GM18867 (cell line): ENCODE results near the gene POLR3H.

Source experiments
- ATAC-seq: cut with Tn5 transposase; IDR thresholded peaks from one replicate; pipeline ENCODE4 v1.9.1; 2021; ENCODE audit warnings: mild to moderate bottlenecking, moderate library complexity; ENCODE audit not compliant: unreplicated experiment

POLR3H gene

GRCh38 chr22:41522813-41523212 lies 21.5 kb downstream of the POLR3H start:
- no peak for ATAC-seq

GRCh38 chr22:41521126-41521525 lies 23.1 kb downstream of the POLR3H start:
- no peak for ATAC-seq

DNA sequence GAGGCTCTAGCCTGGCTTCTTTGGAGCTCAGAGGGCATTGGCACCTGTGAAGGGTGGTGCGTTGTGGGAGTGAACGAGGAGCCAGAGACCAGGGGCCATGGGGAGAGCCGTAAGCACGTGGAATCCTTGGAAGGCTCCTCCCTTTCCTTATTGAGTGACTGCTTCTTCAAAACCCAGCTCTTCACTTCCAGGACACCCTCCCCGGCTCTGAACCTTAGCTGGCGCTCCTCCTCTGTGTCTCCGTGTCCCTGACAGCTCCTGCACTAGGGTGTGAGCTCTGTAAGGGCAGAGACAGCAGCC lies 26.3 kb downstream of the POLR3H start:
- ATAC-seq, result no peak

GRCh38 chr22:41517172-41518047 lies 26.9 kb downstream of the POLR3H start:
- ATAC-seq, result no peak

DNA sequence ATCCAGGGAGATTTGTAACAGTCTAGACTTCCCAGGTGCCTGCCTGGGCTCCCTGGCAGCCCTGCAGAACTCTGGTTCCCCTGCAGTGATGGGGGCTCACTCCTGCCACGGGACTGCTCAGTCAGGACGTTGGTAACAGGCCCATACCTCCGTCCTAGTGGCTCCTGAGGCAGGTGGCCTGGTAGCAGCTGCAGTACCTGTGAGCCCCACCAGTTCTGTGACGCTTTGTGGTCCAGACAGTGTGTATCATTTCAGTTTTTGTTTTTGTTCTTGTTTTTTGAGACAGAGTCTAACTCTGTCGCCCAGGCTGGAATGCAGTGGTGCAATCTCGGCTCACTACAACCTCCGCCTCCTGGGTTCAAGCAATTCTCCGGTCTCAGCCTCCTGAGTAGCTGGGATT lies 27.8 kb downstream of the POLR3H start:
- ATAC-seq, result no peak

- ATAC-seq, result no peak
Measured at GRCh38 chr22:41513391-41513790, 30.9 kb downstream of the POLR3H start.

- no peak for ATAC-seq
Measured at GRCh38 chr22:41512421-41513194, 31.7 kb downstream of the POLR3H start.

GRCh38 chr22:41511521-41511968 lies 32.7 kb downstream of the POLR3H start:
- no peak for ATAC-seq

DNA sequence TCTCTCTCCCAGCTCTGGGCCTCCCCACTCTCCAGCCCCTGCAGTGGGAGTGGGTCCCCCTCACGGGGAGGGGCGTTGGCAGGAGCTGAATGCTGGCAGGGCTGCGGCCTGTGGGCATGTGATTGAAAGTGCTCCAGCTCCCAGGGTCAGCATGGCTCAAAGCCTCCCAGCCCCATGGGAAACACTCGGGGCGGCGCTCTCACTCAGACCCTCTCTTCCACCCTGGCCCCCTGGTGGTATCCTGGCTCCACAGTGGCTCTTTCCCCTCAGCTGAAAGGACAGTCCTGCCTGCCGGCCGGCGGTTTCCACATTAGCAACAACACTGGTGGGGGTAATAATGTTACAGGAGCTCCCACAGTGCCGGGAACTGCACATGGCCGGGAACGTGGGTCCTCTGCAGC lies 35.5 kb downstream of the POLR3H start:
- ATAC-seq, result no peak

DNA sequence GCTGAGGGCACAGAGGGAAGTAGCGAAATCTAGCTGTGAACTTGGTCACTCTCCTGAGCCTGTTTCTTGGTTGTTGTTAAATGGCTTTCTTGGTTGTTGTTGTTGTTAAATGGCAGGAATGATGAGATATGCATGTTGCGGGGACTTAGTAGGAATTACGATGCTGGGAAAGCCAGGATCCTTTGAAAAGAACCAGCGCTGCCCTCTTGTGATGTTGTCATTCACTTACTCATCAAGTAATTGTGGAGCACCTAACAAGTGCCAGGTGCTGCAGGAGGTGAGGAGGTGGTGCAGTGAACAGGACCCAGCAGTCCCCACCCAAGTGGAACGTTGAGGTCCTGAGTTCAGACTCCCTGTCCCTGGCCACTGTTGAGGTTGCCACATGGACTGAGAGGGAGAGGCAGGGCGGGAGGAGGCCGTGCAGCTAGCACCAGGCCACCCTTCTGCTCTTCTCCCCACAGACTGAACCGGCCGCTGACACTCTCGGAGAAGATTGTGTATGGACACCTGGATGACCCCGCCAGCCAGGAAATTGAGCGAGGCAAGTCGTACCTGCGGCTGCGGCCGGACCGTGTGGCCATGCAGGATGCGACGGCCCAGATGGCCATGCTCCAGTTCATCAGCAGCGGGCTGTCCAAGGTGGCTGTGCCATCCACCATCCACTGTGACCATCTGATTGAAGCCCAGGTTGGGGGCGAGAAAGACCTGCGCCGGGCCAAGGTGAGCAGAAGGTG lies 36.8 kb downstream of the POLR3H start:
- ATAC-seq, result no peak

DNA sequence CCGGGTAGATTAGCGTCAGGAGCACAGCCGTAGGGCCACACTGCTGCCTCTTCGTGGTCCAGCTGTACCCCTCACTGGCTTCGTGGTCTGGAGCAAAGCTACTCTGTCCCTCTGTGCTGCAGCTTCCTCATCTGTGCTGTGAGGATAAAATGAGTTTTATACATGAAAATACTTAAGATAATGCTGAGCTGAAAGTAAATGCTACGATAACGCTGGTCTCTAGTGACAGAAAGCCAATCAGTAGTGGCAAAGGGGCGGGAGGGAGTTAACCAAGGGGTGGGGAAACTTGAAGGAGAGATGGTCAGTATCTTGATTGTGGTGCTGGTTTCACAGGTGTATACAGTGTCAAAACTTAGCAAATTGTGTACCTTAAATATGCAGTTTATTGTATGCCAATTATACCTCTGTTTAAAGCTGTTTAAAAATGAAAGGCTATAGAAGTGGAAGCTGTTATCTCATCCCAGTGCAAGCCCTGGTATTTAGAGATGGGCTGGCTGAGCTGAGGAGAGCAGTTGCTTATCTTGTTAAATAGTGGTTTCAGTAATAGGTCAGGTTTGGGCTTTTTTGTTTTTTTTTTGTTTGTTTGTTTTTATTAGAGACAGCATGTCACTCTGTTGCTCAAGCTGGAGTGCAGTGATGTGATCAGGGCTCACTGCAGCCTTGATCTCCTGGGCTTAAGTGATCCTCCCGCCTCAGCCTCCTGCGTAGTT lies 38.6 kb downstream of the POLR3H start:
- no peak for ATAC-seq

GRCh38 chr22:41504816-41505215 lies 39.5 kb downstream of the POLR3H start:
- no peak for ATAC-seq

DNA sequence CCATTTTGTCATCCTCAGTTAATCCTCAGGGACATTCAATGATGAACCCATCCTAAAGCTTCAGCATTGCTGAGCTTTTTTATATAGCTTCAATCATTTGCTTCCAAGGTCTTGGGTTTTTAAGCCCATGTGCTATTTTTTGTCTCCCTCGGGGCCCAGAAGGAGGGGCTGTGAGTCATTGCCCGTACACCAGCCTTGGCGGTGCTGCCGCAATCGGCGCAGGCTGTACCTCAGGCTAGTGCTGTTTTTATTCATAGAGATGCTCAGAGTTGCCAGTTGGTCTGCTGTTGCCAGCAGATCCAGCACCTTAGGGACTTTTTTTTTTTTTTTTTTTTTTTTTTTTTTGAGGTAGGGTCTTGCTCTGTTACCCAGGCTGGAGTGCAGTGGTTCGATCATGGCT lies 39.9 kb downstream of the POLR3H start:
- ATAC-seq, result no peak

GRCh38 chr22:41501209-41501608 lies 43.1 kb downstream of the POLR3H start:
- ATAC-seq, result no peak

DNA sequence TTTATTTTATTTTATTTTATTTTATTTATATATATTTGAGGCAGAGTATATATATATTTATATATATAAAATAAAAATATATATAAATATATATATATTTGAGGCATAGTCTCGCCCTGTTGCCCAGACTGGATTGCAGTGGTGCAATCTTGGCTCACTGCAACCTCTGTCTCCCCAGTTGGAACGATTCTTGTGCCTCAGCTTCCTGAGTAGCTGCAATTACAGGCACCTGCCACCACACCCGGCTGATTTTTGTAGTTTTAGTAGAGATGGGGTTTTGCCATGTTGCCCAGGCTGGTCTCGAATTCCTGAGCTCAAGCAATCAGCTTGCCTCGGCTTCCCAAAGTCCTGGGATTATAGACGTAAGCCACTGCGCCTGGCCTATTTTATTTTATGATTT lies 44.0 kb downstream of the POLR3H start:
- ATAC-seq, result no peak

DNA sequence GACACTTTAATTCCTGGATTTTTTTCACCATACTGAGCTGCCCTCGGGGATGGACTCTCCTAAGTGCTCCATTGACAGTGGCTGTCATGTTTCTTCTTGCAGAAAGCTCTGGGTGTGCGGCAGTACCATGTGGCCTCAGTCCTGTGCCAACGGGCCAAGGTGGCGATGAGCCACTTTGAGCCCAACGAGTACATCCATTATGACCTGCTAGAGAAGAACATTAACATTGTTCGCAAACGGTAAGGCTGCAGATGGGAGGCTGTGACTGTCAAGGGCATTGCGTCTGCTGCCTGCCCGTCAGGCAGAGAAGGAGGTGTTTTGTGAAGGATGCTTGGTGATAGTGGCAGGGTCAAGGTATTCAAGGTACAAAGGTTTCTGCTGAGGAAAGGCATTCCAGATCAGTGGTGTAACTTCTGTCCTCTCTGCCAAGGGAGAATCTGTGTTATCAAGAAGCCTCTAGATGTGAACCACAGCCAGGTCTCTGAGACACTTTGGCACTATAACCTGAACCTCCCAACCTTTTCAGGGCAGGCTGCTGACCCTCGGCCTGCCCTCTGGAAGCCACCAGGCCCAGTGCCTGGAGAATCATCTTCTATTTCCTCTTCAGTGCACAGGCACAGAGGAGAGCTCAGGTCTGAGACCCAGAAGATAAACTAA lies 44.5 kb downstream of the POLR3H start:
- no peak for ATAC-seq

DNA sequence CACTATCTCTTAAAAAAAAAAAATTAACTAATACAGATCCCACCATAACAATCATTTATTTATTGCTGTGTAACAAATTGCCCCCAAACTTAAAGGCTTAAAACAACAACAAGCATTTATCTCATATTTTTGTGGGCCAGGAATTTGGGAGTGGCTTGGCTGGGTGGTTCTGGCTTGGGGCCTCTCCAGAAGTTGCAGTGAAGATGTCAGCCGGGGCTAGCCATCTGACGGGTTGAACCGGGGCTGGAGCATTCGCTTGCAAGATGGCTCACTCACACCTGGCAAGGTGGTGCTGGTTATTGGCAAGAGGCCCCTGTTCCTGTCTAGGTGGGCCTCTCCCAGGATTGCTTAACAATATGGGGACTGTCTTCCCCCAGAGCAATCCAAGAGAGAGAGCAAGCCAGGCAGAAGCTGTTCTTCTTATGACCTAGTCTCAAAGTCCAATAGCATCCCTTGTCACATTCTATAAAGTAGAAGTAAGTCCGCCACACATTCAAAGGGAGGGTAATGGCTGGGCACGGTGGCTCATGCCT lies 45.9 kb downstream of the POLR3H start:
- ATAC-seq, result no peak

- ATAC-seq, result no peak
Measured at GRCh38 chr22:41491374-41492100, 52.7 kb downstream of the POLR3H start.

DNA sequence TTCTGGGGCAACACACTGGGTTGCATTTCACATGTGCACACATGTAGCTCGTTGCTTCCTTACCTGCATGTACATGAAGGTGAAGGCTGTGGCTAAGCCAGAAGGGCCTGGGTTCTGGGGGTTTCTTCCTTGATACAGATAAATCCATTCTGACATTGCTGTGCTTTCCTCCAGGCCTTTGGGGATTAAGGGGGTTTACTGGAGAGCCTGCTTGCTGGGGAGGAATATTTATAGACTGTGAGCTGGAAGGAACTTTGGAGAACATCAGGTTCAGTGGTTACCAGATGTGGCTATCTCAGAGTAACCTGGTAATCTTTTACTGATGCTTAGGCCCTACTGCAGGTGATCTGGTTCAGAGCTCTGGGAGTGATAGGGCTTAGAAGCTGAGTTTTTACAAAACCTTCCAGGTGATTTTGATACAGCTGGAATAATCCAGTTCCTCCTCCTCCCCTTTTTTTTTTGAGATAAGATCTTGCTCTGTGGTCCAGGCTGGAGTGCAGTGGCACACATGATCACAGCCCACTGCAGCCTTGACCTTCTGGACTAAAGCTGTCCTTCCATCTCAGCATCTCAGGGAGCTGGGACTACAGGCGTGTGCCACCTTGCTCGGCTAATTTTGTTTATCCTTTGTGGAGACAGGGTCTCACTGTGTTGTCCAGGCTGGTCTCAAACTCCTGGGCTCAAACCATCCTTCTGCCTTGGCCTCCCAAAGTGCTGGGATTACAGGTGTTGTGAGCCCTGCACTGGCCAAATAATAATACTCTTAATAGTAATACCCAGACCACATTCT lies 55.5 kb downstream of the POLR3H start:
- no peak for ATAC-seq
